Measurements from ENCODE around the gene TENM3. TPM values are rescaled to one million over a fixed set of nuclear protein-coding genes. Genes with fewer than 3 reads are reported as not detected.

Gene TENM3
- total and polyA plus RNA-seq, 5 experiments from 2014 or later: not detected

DNA sequence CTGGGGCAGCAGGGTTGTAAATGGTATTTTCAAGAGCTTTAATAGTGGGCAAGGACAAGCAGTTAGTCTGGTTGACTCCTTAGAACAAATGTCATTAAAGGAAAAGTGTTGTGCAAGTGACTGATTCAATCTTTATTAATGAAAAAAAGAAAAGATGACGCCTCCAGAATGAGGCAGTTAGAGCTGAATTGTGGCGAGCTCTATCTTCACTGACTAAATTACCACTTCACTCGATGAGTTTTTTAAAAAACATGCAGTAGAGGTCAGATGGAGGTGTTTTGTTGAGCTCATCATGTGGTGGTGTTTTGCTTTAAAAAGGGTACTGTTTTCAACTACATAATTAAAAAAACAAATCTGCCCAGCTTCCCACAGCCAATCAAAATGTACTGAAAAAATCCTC, 28.1 kb upstream of the TENM3 start:
- H3K4me1 Mint-ChIP-seq: no peaks in the 10 kb centered on the region
- DNase-seq: no peak

DNA sequence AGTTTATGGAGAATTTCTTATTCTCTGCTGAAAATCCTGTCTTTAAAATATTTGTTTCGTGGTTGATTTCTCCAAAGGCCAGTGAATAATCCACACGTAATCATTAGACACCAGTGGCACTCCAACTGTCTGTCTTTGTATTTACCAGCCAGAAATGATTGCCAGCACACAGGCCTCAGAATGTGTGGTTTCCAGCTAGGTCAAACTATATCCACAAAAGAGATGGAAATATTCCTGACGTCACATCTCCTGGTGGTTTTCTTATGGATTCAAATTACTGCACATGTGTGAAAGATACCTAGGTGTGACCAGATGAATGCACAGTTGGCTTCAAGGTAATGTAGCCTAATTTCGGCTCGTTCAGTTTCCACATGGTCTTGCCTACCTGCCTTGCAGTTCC, 27.2 kb upstream of the TENM3 start:
- H3K36me3 Mint-ChIP-seq: no peaks in the 10 kb centered on the region
- no peaks in the 10 kb centered on the region for H3K27me3 Mint-ChIP-seq
- DNase-seq (no peak), ATAC-seq (no peak)
- POLR2A ChIA-PET: no interaction called here
- H3K9me3 Mint-ChIP-seq: peaks cover 0 to 2% (median 0%) of the 10 kb centered on the region in 9 donors
- no peak overlapping the region for H3K4me3 Mint-ChIP-seq
- peaks cover 0 to 1% (median 0%) of the 10 kb centered on the region in 4 donors for H3K4me1 Mint-ChIP-seq
- H3K27ac Mint-ChIP-seq: no peak overlapping the region

More for the DNA sequence above, 28.1 kb upstream of the TENM3 start:
- ATAC-seq: no peak
- no peak overlapping the region for H3K27ac Mint-ChIP-seq
- no peaks in the 10 kb centered on the region for H3K36me3 Mint-ChIP-seq
- POLR2A ChIA-PET: no interaction called here
- H3K4me3 Mint-ChIP-seq: no peak overlapping the region
- H3K27me3 Mint-ChIP-seq: peaks cover 0 to 5% (median 0%) of the 10 kb centered on the region in 5 donors
- H3K9me3 Mint-ChIP-seq: peaks cover 0 to 2% (median 0%) of the 10 kb centered on the region in 9 donors

DNA sequence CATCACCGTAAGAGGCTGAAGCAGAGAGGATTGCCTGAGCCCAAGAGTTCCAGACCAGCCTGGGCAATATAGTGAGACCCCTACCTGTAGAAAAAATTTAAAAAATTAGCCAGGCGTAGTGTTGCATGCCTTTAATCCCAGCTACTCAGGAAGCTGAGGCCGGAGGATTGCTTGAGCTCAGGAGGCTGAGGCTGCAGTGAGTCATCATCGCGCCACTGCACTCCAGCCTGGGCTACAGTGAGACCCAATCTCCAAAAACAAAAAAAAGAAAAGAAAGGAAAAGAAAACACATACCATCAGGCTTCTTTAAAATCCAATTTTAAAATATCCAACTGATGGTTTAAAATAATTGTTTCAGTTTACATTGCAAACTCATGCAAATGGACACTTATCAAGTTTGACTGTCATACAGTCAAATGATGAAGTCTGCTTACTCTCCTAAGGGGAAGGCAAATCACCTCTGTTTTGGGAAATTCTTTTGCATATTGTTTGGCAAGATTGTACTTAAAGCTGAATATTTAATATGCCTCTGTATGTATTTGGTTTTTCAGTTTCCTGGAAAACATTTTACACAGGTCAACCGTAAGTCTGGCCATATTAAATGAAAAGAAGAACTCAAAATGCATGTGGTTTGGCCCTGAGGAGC, 23.7 kb upstream of the TENM3 start:
- ATAC-seq: no peak
- Mint-ChIP-seq H3K4me3 (no peak overlapping the region), H3K36me3 (no peaks in the 10 kb centered on the region), H3K4me1 (peaks cover 0 to 1% (median 0%) of the 10 kb centered on the region in 4 donors), H3K27me3 (no peaks in the 10 kb centered on the region), H3K27ac (no peak overlapping the region), H3K9me3 (peaks cover 0 to 2% (median 0%) of the 10 kb centered on the region in 9 donors)
- POLR2A ChIA-PET: no interaction called here
- no peak for DNase-seq

DNA sequence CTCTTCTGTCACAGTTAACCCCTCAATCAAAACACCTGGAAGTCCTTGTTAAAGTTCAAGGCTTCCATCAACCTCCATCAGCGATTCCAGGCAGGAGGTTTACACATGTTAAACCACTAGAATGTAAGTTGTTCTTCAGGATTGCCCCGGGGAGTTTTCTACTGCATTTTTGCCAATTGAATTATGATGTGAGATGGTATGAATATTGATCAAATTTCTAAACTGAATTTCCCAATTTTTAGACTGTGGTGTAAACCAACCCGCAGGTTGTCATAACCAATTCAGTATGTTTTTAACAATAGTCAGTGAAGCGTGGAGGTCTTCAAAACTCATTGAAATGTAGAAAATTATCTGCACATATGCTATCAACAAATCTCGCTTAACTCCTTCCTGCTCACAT, 21.2 kb upstream of the TENM3 start:
- Mint-ChIP-seq H3K9me3 (peaks cover 0 to 2% (median 0%) of the 10 kb centered on the region in 9 donors), H3K4me1 (peaks cover 0 to 1% (median 0%) of the 10 kb centered on the region in 4 donors), H3K4me3 (no peak overlapping the region), H3K27me3 (no peaks in the 10 kb centered on the region), H3K36me3 (no peaks in the 10 kb centered on the region), H3K27ac (no peak overlapping the region)
- DNase-seq: no peak
- POLR2A ChIA-PET: no interaction called here
- ATAC-seq: no peak

DNA sequence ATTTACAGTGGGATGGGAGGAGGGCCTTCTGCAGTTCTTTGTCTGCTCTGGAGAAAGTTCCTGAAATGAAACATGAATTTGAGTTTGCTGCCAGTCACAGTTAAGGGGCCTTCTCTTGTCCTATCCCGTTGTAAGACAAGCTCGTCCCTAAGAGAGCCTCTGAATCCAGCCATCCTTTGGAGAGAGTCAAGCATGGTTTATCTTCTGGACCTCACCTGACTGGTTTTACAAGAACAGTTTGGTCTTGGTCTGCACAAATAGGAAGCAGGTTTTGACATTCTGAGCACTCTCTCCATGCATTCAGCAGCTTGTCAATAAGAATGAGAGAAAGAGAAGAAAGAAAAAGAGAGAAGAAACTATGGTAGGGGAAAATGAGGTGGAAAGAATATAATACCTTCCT, 20.4 kb upstream of the TENM3 start:
- Mint-ChIP-seq H3K27me3 (no peaks in the 10 kb centered on the region), H3K4me3 (no peak overlapping the region), H3K9me3 (peaks cover 0 to 2% (median 0%) of the 10 kb centered on the region in 9 donors), H3K27ac (no peak overlapping the region), H3K4me1 (peaks cover 0 to 1% (median 0%) of the 10 kb centered on the region in 4 donors), H3K36me3 (no peaks in the 10 kb centered on the region)
- DNase-seq (no peak), ATAC-seq (no peak)
- POLR2A ChIA-PET: no interaction called here

DNA sequence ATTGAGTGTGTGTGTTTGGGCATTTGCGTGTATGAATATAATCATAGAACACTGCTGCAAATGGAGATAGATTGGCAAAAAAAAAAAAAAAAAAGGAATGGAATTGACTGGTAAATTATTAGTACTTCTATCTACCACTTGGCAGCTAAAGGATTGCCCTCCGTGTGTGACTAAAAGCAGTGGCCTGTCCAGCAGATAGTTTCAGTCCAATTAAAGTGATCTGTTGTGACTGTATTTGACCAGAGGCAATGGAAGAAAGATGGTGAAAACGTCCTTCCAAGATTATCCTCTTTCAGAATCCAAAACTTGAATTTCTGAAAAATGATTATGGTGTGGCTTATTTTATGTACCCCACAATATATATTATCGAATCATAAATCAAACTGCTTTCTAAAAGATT, 19.5 kb upstream of the TENM3 start:
- no peak for ATAC-seq
- H3K27me3 Mint-ChIP-seq: no peaks in the 10 kb centered on the region
- POLR2A ChIA-PET: no interaction called here
- no peak overlapping the region for H3K27ac Mint-ChIP-seq
- H3K4me3 Mint-ChIP-seq: no peak overlapping the region
- DNase-seq: no peak
- peaks cover 0 to 1% (median 0%) of the 10 kb centered on the region in 4 donors for H3K4me1 Mint-ChIP-seq
- no peaks in the 10 kb centered on the region for H3K36me3 Mint-ChIP-seq
- peaks cover 0 to 2% (median 0%) of the 10 kb centered on the region in 9 donors for H3K9me3 Mint-ChIP-seq

DNA sequence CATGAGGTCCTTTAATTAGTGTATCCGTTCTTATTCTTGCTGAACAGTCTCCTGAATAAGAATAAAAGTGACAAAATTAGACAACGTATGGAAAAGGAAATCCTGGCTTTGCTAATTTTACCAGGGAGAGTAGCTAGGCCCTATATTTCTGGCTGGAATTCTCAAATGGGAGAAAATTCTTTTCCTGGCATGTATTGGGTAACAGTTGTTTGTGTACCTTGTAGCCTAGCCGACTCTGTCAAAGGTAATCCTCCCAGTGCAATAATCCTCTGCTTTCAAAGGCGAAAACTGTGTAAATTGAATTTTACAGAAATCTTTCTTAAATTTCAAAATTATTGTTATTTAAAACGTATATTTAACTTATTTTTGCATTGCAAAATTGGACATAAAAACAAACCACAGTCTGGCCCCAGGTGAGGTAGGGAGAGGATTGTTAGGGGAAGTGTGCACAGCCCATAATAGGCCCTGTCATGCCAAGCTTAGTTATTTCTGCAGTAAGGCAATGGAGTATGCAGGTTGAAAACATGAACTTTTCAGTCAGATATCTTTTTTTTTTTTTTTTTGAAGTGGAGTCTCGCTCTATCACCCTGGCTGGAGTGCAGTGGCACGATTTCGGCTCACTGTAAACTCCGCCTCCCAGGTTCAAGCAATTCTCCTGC, 18.9 kb upstream of the TENM3 start:
- Mint-ChIP-seq H3K4me1 (peaks cover 0 to 1% (median 0%) of the 10 kb centered on the region in 4 donors), H3K27ac (no peak overlapping the region), H3K9me3 (peaks cover 0 to 2% (median 0%) of the 10 kb centered on the region in 9 donors), H3K4me3 (no peak overlapping the region), H3K36me3 (no peaks in the 10 kb centered on the region), H3K27me3 (no peaks in the 10 kb centered on the region)
- ATAC-seq (no peak), DNase-seq (no peak)
- POLR2A ChIA-PET: no interaction called here

DNA sequence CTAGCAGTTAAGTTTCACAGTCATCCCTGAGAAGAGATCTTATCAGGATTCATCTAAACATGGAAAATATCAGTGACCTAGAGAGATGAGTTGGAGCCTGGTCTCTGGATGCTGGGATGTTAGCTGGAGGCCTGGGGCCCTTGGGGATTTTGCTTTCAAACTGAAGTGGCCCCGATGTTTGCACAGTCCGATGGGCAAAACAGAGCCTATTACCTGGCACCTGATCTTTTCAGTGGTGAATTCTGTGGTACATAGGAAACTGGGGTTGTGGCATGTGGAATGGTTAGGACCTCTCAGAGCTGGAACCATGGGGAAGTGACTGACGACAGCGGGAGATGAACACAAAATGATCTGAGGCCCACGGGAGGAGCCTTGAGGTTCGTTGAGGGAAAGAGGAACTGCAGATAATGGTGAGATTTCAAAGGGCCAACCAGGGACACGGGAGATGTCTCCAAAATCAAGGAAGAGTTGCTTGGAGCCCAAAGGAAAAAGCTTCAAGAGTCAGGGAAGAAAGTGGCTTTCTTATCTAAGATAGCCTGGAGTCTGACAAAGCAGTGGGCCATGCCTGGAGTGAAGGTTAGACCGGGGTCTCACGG, 17.8 kb upstream of the TENM3 start:
- H3K27ac Mint-ChIP-seq: no peak overlapping the region
- H3K4me3 Mint-ChIP-seq: no peak overlapping the region
- POLR2A ChIA-PET: no interaction called here
- DNase-seq (no peak), ATAC-seq (no peak)
- H3K4me1 Mint-ChIP-seq: peaks cover 0 to under 1% (median 0%) of the 10 kb centered on the region in 4 donors
- no peaks in the 10 kb centered on the region for H3K27me3 Mint-ChIP-seq
- no peaks in the 10 kb centered on the region for H3K36me3 Mint-ChIP-seq
- peaks cover 0 to 2% (median 0%) of the 10 kb centered on the region in 9 donors for H3K9me3 Mint-ChIP-seq

DNA sequence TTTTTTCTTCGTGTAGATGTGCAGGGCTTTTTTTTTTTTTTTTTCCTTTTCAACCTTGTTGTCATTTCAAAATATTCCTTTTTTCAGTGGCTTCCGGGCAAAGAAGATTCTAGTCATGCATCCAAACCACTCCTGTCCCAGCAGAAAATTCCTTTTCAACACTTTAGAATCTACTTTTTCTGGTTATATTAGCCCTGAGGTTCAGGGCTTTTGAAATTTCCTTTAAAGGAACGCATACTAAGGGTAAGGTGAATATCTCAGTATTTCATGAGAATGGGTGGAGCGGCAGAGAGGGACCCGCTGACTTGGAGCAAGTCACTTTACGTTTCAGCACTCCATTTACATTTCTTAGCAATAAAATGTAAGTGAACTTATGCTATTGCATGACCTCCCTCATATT, 15.6 kb upstream of the TENM3 start:
- no peak for ATAC-seq
- Mint-ChIP-seq H3K36me3 (no peaks in the 10 kb centered on the region), H3K4me1 (no peaks in the 10 kb centered on the region), H3K27ac (no peak overlapping the region), H3K4me3 (no peak overlapping the region), H3K27me3 (peaks cover 0 to 10% (median 2%) of the 10 kb centered on the region in 5 donors), H3K9me3 (no peaks in the 10 kb centered on the region)
- DNase-seq: no peak
- POLR2A ChIA-PET: no interaction called here

DNA sequence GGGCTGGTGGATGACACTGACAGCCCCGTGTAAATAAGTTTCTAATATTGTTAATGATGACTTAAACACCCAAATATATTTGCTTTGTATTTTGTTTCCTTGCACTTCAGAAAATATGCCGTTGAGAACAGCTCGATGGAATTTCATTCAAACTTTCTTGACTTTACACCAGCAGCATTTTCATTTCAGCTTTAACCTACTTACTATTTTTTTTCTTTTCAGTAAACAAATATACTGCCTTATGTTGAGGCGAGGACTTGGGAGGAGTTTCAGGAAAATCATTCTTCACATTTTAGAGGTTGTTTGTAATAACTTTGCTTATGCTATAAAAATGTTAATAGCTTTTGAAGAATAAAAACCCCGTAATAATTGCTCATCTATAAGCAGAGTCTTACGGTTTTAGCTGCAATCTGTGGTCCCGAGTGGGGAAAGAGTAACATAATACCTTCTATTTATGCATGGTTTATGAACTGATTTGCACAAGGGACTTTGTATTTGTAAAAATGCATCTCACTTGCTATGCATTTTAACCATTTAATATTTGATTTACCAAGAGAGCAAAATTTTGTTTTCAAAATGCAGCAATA, 14.1 kb upstream of the TENM3 start:
- Mint-ChIP-seq H3K27ac (no peak overlapping the region), H3K27me3 (peaks cover 0 to 10% (median 2%) of the 10 kb centered on the region in 5 donors)

DNA sequence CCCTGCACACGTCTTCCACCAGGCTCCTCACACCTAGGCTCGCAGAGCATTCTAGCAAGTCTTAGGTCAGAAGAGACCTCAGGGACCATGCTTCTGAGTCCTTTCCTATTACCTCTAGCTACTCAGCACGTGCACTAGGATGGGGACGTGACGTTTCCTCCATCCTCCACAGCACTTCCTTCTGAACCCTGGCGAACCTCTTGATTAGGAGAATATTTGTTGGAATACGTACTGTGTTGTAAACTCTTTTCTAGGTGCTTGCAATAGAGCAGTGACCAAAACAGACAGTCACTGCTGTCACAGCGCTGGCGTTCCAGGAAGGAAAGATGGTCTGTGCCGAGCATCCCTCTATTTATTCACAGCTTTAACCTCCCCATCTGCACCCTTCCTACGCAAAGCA, 12.9 kb upstream of the TENM3 start:
- Mint-ChIP-seq H3K4me1 (no peaks in the 10 kb centered on the region), H3K9me3 (no peaks in the 10 kb centered on the region), H3K4me3 (no peak overlapping the region), H3K27ac (no peak overlapping the region), H3K27me3 (peaks cover 0 to 10% (median 2%) of the 10 kb centered on the region in 5 donors), H3K36me3 (no peaks in the 10 kb centered on the region)
- ATAC-seq (no peak), DNase-seq (no peak)
- POLR2A ChIA-PET: no interaction called here

More for the DNA sequence above, 14.1 kb upstream of the TENM3 start:
- ATAC-seq (no peak), DNase-seq (no peak)
- Mint-ChIP-seq H3K4me3 (no peak overlapping the region), H3K4me1 (no peaks in the 10 kb centered on the region), H3K36me3 (no peaks in the 10 kb centered on the region), H3K9me3 (no peaks in the 10 kb centered on the region)
- POLR2A ChIA-PET: no interaction called here

DNA sequence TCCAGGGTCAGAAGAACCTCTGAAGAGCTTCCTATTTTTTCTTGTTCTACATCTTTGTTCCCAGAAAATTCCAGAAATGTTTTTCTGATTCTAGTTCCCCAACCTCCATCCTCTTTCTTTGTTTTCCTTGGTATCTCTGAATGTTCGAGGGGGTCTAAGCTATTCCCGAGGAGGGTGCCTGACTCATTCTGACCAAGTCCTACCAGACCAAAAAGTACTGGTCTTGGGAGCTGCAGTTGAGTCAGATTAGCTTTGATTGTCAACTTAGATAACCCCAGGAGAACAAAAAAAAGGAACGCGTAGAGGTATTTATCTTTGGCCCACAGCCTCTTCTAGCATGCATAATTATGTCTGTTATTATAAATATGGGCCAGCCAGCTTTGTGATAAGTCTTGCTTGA, 12.1 kb upstream of the TENM3 start:
- ATAC-seq (no peak), DNase-seq (no peak)
- Mint-ChIP-seq H3K4me3 (no peak overlapping the region), H3K4me1 (no peaks in the 10 kb centered on the region), H3K36me3 (no peaks in the 10 kb centered on the region), H3K9me3 (no peaks in the 10 kb centered on the region), H3K27me3 (peaks cover 0 to 10% (median 2%) of the 10 kb centered on the region in 5 donors), H3K27ac (no peak overlapping the region)
- POLR2A ChIA-PET: no interaction called here

DNA sequence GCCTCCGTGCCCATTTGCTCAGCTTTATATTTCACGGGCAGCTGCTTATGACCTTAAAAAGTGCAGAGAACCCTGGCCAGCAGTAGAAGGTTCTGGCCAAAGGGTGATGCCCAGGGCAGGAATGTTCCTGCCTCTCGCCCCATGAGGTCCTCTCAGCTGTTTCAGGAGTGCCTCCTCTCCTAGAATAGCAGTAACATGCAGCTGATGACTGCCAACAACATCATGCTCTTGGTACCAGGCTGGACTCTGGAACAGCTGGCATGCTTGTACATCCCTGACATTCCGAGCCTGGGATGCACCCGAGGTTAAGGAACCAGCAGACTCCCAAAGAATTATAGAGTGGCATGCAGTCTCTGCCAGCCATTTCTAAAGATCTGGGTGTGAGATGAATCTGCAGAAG, 11.7 kb upstream of the TENM3 start:
- Mint-ChIP-seq H3K4me1 (no peaks in the 10 kb centered on the region), H3K4me3 (no peak overlapping the region), H3K9me3 (no peaks in the 10 kb centered on the region), H3K36me3 (no peaks in the 10 kb centered on the region), H3K27ac (no peak overlapping the region), H3K27me3 (peaks cover 0 to 10% (median 2%) of the 10 kb centered on the region in 5 donors)
- DNase-seq: no peak
- ATAC-seq: no peak
- POLR2A ChIA-PET: no interaction called here

Data from naive thymus-derived CD8-positive, alpha-beta T cell (primary cell).